HT1080 (cell line): Measurements from ENCODE around the gene R3HDM1. TPM values are rescaled to one million over a fixed set of nuclear protein-coding genes. Genes with fewer than 3 reads are reported as not detected.
"Not testable (repeated sequence)": the region's sequence is repeated elsewhere in the genome, so short reads cannot be mapped to it uniquely, and the experiment has no call there.

Experiments
- DNase-seq: peaks from one replicate; pipeline ENCODE4 v3.0.0-alpha.2; 2015; ENCODE audit warnings: low read depth
- total RNA-seq: library from RNA; depleted of rRNA; stranded (reverse); fragments of >200 nt; shearing (Covaris generic); gene quantifications from 2 replicates; pipeline ENCODE4 v1.2.3, GENCODE V29; 2014

R3HDM1 gene
- total RNA-seq, 1 experiment from 2014 or later = 12.4 TPM

DNA sequence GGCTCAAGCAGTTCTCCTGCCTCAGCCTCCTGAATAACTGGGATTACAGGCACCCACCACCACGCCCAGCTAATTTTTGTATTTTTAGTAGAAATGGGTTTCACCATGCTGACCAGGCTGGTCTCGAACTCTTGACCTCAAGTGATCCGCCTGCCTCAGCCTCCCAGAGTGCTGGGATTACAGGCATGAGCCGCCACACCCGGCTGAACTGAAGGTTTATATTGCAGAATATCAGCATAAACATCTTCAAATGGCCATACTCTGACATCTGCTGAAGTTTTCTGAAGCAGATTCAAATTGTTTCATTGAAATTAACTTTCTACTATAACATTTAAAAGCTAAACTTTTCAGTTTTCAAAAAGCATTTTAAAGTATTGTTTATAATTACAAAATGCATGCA, 172.8 kb downstream of the R3HDM1 start:
- not testable (repeated sequence) for DNase-seq

DNA sequence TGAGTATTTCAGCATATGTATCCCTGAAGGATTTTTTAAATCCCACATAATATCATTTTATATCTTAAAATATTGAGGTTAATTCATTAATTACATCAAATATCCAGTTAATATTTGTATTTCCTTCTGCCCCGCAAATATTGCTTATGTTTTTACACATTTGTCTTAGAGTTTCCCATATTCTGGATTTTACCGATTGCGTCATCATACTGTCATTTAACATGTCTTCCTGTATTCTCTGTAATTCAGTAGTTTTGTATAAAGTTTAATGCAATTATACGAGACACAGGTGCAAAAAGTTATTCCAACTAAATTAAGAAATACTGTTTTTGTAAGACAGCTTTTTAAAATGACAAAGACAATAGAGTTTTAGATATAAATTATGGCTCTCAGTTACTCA, 176.9 kb downstream of the R3HDM1 start:
- DNase-seq = no peak

DNA sequence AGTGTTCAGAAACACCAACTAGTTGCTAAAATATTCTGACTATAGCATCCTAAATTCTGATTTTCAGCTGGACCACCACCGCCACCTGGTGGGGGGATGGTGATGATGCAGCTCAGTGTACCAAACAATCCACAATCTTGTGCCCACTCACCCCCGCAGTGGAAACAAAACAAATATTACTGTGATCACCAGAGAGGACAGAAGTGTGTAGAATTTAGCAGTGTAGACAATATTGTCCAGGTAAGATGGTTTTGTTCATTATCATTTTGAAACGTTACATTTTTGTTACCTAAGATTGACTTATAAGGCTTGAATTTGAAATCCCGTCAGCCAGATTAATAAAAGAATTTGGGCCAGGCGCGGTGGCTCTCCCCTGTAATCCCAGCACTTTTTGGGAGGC, 178.7 kb downstream of the R3HDM1 start:
- peak; percentile 34 for DNase-seq

DNA sequence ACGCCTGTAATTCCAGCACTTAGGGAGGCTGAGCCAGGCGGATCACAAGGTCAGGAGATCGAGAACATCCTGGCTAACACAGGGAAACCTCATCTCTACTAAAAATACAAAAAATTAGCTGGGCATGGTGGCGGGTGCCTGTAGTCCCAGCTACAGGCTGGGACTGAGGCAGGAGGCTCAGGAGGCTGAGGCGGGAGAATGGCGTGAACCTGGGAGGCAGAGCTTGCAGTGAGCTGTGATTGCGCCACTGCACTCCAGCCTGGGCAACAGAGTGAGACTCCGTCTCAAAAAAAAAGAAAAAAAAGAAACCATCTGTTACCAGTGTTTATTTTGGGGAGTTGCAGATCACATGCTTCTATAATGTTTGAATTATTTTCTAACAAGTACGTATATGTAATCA, 183.8 kb downstream of the R3HDM1 start:
- not testable (repeated sequence) for DNase-seq

DNA sequence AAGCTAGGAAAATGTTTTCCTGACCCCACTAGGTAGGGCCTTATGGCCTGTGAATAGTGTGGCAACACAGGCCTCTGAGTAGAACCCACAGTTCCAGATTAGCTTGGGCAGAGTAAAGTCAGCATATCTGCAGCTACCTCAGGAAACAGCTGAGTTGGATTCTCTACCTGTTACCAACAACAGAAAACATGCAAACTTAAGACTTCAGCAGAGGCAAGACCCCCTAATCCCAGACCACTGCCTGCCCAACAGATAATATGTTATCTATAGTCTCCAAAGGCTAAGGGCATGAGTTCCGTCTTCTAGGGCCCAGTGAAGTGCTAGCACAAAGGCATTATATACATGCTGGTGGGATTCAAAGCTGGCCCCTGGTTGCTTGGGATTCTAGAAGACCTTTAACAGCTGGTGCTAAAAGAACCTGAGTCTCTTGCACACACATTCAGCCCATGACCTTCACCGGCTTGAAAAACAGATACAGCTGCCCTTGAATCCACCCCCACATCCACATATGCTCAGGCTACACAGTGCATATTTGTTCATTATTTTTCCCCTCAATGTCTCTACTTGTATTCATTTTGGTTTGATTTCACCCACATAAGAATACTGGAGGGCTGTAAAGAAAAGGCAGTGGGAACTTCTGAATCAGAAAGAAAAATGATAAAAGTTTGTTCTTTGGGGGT, 196.9 kb downstream of the R3HDM1 start:
- no peak for DNase-seq

DNA sequence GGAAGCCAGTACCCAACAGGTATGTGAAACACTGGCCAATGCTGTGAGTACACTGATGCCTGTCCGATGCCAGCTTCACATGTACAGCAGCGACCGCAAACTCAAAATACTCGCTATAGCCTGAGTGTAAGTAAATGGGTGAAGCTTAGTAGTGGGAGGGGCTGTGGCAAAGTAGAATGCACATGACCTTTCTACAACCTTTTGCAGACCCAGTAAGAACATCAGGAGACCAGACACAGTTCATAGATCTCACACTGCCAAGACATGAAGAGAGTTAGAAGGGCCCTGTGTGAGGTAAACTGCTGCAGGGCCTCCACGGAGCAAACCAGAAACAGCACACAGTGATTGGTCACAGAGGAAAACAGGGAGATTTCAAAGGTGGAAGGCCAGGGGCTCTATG, 201.3 kb downstream of the R3HDM1 start:
- no peak for DNase-seq

DNA sequence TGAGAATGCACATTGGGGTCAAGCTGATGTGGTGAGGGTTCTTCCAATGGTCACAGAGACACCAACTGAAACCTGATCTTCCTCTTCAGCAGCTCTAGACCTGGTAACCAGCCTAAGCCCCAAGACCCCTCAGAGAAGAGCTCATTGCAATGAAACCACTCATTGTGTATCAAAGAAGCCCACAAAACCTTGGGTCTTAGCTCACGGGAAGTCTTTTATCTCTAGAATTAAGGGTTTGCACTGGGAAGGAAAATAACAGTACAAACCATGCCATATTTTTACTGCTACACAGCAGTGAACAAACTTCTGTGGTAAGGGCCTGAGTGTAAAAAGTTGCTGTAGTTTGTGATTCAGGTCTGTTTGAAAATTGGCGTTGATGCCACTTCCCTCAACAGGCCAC, 201.8 kb downstream of the R3HDM1 start:
- DNase-seq = no peak

DNA sequence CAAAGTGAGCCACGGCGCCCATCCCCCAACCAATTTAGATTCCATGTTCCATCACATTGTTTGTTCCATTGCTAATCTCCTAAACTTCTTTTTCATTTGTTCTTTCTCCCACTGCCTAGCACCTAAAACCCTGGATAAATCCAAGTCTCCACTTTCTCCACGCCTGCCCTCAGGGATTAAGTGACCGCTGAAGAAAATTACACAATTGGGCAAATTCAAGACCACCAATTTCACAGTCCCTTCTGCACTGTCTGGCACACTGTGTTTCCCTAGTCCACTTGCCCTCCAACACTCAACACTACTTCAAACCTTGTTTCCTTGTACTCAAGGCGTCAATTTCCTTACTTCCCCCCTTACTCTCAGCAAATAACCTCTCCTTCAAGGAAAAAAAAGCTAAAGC, 205.3 kb downstream of the R3HDM1 start:
- DNase-seq = no peak

DNA sequence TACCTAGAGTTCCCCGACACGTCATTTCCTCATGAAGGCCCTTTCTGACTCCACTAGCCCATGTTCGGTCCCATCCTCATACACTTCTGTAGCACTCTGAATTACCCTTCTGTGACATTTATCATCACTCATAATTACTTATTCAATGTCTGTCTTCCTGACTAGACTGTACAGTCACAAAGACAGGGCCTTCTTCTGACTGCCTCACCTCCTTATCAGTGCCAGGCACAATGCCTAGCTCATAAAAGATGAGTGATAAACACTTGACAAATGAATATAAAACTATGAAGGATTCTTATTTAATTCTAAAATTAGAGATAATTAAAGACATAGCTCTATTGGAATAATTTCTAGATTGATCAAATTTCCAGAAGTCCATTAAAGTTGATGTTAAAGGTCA, 208.9 kb downstream of the R3HDM1 start:
- no peak for DNase-seq

DNA sequence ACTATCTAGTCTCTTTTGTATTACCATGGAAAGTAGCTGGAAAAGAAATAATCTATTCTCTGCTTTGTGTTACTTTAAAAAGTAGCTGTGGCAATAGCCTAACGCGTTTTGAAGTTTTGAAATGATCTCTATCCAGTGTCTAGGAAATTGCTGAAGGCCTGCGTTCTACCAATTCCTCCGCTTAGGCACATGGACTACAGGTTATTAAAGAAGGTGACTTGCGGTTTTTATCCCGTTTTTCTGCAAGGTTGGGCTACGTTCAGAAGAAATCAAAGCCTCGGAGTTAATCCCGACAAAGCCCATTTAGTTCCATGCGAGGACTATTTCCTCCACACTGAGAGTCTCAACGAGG, 209.7 kb downstream of the R3HDM1 start:
- no peak for DNase-seq

DNA sequence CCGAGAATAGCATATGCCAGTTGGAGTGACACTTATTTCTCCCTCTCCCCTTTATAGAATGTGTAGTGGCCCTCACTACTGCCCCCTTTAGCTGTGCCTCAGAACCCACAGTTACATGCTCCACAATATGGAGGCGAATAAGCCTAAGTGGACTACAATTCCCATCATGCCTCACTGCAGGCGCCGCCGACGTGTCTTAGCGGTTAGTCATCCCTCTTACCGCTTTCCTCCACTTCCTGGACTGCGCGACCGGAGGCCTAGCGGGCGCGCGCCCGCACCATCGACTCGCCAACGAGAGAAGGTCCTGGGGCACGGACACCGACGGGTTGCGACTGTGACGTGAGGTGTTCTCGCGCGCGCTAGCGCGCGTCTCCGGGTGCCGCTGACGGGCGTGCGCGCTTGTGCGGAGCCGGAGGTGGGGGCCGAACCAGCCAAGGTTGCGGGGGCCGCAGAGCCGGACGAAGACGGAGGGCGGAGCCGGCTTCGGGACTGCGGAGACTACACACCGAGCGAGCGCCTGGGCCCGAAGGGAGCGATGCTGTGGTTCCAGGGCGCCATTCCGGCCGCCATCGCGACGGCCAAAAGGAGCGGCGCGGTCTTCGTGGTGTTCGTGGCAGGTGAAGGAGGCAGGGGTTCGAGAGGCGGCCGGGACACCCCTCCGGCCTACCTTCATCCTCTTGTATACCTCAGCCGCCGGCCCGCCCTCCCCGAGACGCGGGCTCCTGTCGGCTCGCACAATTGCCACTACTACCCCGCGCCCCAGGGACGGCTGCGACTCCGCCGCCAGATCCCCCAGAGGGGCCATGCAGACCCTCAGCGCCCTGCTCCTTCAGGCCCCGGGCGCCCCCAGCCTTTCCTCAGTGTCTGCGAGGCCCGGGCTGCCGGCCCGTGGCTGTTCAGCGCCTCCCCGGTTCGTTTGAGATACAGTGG, 210.4 kb downstream of the R3HDM1 start, which contains the start of gene UBXN4:
UBXN4 (plus strand) TSS at position 461 of the 930 bp plus-strand sequence; CDS start at position 536, 75 bp downstream.
- DNase-seq = peak; percentile 99

DNA sequence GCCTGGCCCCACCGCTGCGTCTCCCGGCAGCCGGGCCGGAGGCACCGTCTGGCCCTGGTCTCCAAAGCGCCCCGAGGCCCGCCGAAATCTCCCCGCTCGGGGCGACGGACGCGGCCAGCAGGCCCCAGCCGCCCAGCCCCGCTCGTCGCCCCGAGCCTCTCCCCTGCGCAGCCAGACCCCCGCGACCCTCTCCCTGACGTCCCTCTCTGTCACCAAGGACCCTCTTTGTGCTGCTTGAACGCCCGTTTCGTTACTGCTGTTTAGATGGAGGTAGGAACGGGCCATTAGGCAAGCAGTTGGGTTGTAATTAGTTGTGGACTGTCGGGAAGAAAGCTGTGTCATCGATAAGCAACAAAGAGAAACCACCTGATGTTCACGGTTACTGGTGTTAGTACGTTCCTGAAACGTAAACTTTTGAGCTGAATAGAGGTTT, 211.1 kb downstream of the R3HDM1 start:
- peak; percentile 40 for DNase-seq

DNA sequence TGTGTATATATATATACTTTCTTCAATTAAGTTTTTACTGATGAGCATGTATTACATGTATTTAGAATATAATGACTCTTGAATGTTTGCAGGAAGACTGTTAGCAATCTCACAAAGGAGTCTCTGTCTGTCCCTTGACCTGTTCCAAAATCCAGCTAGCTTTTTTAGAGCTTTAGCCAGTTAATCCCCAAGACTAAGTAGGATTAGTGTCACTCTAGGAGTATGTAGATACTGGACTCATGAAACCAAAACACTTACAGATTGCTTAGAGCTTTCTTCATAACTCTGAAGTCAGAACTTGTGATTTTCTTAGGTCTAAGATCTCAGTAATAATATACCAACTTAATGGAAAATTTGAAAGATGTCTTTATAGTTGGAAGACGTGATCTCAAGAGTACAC, 212.6 kb downstream of the R3HDM1 start:
- DNase-seq = no peak

DNA sequence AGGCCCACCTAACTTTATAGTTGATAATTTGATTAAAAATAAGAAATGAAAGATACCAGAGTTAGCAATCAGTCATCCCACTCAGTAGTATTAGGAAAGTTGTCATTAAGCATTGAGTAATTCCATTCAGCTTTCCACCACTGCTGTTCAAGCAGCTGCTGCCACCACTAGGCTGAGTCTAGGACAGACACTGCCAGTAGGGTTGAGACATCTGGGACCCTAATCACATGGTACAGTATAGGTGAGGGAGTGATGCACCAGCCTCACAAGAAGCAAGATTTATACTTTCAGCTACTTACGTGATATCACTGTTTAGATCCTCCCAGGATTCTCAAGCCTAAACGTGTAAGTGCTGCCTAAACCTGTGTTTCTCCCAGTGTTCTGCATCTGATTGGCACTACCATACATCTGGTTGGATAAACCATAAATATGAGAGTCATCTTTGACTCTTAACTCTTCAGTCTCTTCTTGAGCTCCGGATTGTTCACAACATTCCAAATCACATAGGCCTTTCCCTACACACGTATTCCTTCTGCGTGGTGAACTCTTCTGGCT, 213.6 kb downstream of the R3HDM1 start:
- DNase-seq = peak; percentile 38

DNA sequence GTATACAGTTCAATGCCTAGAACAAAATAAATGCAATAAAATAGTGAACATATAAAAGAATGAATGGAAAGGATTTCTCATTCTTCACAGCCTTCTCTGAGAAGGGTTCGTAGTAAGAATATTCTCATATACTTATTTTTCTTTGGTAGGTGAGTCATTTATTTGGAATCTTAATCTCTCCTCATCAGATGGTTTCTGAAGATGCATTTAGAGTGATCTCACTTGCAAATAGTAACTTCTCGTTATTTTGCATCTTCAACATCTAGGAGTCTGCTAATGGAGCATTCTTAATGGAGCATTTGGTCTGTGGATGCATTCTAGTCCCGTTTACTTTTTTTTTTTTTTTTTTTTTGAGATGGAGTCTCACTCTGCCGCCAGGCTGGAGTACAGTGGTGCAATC, 214.3 kb downstream of the R3HDM1 start:
- peak; percentile 48 for DNase-seq

DNA sequence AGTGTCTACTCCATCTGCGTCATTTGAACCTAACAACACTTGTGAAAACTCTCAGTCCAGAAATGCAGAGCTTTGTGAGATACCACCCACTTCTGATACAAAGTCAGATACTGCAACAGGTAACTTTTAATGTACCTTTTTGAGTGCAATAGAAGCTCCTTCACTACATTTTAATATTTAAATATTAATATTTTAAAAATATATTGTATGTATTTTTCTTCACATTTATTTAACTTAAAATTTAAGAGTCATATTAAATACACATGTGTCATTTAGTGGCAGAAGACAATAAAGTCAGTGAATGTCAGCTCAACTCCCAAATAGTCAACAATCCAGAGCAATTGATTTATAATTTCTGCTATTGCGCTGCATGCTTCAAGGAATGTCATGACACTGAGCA, 224.3 kb downstream of the R3HDM1 start:
- DNase-seq = no peak

DNA sequence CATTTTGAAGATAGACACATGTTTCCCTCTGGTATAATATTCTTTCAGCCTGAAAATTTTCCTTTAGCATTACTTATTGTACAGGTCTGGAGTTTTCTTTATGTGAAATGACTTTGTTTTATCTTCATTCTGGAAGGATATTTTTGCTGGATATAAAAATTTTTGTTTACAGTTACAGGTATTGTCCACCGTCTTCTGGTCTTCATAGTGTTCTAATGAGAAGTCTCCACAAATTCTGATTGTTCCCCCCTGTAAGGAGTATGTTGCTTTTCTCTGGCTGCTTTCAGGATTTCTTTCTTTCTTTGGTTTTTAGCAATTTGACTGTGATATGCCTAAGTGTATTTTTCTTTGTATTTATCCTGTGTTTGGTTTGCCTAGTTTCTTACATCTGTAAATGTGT, 225.4 kb downstream of the R3HDM1 start:
- DNase-seq = no peak

DNA sequence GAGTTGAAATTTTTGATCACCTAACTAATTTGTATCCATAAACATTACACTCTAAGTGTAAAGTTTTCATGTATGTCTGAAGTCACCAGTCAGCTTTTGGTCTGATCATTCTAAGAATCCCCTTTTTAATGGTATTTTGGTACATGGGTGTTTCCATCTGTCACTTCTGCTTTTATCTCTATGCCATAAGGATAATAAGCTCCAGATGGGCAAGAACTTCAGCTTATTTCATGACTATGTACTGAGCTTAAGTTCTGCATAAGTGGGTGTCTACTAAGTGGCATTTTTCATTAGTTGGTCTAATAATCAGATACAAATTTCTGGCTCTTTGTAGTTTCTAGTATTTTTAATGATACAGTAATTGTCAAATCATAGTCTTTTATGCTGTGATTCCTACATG, 230.7 kb downstream of the R3HDM1 start:
- no peak for DNase-seq

DNA sequence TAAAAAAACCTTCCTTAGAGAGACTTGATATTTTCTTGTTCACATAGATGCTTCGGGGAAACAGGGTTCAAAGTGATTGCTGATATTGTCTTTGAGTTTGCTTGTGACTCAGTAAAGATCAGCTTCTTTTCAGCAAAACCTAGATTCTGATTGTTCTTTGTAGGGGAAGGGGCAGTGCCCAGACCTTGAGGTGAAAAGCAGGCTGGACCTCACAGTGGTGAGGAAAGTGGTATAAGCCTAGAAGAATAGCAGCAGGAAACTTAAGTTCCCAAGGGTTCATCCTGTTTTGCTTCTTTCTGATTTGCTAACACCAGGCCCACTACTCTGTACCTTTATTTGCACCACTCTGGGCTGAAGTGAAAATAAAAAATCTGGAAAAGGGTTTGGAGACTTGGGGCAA, 231.2 kb downstream of the R3HDM1 start:
- DNase-seq = no peak

DNA sequence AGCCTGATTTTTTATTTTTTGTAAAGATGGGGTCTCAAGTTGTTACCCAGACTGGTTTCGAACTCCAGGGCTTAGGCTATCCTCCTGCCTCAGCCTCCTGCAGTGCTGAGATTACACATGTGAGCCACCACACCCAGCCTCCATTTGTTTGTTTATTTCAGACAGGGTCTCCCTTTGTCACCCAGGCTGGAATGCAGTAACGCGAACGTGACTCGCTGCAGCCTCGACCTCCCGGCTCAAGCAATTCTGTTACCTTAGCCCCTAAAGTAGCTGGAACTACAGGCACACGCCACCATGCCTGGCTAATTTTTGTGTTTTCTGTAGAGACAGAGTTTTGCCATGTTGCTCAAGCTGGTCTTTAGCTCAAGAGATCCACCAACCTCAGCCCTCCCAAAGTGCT, 237.6 kb downstream of the R3HDM1 start:
- DNase-seq = no peak

DNA sequence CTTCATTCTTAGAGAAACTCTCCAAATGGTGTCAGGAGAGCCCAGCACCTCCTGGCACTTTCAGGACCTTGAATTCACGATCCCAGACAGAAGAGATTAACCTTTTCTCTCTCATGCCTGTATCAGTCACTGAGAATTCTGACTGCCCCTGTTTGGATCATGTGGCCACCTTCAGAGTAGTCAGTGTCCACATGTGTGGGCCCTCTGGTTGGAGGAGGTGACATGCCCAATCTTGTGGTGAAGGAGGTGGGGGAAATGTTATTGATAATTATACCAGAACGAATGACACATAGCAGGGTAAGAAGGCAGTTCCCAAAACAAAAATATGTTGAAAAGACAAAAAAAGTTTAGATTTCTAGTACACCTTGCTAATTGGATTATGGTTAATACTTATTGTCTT, 242.0 kb downstream of the R3HDM1 start:
- no peak for DNase-seq

DNA sequence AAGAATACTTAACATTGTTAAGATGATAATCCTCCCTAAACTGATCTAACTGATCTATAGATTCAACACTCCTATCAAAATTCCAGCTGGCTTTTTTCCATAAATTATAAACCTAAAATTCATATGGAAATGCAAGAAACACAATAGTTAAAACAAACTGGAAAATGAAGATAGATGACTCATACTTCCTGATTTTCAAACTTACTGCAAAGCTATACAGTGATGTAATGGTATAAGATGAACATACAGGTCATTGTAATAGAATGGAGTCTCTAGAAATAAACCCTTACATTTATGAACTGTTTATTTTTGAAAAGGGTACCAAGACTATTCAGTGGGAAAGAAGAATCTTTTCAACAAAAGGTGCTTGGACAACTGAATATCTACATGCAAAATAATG, 242.6 kb downstream of the R3HDM1 start:
- peak; percentile 59 for DNase-seq
